ENCODE data around the gene DLGAP3.

Gene DLGAP3

DNA sequence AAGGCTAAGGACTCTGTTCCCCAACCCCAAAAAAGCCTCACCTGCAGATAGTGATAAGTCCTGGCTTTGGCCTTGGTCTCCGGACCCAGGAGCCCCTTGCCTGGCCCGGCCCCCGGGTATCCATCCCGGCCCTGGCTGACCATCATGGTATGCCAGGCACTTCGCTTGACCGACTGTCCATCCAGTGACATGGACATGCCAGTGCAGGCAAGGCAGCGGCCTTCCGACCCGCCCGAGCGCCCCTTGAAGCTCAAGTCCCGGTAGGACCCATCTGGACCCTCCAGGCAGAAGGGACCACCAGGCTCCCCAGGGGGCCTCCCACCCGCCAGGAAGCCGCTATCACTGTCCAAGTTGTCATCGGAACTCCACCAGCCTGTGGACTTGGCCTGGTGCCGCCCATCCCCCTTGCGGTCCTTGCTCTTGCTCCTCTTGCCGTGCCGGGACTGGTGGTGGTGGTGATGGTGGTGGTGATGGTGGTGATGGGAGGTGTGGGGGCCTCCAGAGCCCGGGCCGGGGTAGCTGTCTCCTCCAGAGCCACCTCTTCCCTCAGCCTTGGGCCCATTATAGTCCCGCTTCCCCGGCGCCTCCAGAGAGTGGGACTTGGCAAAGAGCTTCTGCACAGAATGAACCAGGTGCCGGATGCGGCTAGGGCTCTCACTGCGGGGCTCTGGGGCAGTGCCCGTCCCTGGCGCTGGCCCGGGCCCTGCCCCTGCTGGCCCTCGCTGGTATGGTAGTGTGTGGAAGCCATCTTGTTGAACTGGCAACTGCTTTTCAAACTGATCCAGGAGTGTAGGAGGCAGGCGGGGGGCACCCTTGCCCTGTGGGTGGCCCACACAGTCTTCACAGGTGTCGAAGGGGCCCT lies 25.0 kb downstream of the DLGAP3 start:
- no peak for DNase-seq

DNA sequence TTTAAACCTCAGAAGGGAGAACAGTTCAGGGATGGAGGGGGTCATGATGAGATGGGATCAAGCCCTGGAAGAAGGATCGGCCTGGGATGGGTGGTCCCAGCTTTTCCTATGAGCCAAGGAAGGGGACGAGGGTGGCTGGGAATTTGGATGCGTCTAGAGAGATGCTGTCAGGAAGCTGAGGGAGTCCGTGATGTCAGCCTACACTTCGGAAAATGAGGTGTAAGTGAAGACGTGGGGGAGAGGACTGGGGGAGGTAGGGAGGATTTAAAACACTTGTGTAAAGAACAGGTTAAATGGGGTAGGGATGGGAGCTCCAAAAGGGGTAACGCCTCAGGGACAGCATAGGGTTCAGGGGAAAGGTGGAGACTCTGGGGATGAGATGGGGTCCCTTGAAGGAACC lies 27.5 kb downstream of the DLGAP3 start:
- no peak for DNase-seq

DNA sequence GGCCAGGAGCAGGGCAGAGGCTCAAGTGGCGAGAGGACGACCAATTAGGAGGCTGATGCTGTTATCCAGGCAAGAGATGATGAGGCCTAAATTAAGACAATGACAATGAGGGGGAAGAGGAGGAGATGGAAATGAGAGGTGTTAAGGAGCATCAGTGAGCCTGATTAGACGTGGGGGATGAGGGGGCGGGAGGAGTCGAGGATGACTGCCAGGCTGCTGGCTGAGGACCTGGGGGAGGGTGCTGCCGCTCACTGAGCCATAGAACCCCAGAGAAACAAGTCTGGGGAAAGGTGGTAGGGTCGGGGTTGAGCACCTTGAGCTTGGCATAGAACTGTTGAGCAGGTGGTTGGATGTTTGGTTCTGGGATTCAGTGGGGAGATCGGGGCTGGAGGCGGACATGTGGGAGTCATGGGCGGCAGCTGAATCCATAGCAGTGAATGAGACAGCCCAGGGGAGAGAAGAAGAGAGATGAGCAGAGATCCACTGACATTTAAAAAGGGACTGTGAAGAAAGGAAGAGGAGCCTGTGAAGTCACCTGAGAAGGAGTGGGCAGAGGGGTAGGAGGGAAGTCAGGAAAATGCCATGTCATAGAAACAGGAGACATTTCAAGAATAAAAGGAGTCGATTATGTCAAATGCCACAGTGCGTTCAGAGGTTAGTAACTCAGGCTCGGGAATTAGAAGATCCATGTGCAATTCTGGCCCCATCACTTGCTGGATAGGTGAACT lies 28.5 kb downstream of the DLGAP3 start:
- no peak for DNase-seq

DNA sequence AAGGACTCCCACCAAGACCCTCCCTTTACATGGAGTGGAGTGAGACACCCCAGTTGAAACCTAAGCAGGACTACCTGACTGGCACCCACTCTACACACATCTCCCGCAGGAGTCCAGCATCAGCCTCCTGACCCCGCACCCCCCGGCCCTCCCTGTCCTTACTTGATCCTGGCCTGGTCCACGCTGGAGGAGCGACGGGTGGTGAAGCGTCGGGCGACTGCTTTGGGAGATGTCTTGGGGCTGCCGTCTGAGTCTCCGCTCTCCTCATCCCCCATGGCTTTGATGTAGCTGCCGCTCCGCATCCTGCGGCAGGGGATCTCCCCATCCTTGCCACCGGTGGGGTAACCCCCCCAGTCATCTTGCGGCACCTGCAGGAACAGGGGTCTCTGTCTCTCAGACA lies 29.5 kb downstream of the DLGAP3 start:
- DNase-seq = no peak

DNA sequence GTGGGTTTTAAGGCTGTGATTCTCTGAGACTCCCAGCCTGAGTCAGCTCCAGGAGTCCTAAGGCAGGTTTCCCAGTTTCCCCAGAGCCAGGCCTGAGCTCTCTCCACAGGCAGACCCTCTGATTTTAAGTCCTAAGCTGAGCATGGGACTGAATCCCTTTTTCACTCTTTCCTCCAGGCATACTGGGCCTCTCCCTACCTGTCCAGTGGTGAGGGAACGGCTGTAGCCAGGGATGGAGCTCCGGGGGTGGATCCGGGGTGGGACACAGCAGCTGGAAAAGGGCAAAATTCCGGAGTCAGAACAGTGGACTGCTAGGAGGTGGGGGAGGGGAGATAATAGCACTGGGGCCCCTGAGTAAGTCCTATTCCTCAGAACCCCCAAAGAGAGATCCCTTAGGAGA lies 30.0 kb downstream of the DLGAP3 start:
- no peak for DNase-seq

DNA sequence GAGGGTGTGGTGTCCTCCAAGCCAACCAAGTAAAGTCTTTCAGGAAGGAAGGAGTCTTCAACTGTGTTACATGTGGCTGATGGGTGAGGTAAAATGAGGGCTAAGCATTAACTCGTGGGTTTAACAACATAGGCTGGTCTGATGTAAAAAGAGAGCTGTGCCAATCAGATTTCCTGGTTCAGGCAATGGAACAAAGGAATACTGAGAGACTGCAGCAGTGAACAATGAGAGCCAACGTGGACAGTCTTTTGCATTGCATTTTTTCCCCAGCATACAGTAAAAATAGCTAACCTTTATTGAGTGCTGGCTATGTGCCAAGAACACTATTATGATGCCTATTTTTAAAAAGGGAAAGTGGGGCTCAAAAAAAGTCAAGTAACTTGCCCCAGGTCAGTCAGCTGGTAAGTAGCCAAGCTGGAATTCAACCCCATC lies 31.1 kb downstream of the DLGAP3 start:
- no peak for DNase-seq

DNA sequence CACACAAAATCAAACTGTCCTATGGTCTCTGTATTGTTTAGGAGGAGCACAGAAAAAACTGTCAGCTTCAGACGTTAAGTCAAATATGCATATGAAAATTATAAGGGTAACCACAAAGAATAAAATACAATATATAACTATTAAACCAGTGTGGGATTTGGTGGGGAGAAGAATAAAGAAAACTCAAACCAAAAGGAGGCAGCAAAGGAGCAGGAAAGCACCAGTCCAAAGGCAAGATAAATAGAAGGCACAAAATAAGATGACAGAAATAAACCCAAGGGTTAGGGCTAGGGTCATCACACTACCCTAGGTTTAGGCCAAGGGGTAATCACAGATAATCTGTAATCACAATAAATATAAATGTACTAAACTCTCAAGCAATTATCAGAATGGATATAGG lies 32.8 kb downstream of the DLGAP3 start:
- DNase-seq = no peak

DNA sequence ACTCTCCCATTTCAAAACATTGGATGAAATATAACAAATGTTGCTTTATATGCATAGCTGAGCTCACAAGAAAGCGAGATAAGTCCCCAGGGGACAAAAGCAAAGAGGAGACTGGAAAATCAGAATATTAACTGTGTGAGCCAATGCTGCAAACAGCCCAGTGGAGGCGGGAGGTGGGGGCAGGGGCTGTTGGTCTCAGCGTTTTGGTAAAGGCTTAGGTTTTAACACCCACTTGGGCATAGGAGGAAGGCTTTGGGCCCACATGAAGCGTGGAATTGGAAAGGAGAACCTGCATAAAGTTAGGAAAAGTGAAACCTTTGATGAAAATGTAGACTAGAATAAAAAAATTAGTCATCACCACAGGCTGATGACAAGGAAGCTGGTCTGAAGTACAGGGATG lies 39.7 kb downstream of the DLGAP3 start:
- no peak for DNase-seq

DNA sequence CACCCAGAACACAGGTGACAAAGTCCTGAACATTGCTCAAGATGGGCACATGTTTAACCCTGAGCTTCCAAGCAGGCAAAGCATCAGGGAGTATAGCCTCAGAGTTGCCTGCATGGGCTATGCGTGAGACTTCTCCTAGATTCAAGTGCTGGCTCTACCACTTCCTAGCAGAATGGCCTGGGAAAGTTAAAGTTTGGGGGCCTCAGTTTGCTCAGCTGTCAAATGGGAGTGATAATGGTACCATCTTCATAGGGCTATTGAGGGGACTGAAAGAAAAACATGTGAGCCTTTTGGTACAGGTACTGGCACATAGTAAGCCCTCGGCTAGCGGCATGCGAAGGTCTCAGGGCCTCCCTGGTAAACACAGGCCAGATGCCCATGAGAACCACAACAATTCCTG lies 41.9 kb downstream of the DLGAP3 start:
- DNase-seq = no peak

DNA sequence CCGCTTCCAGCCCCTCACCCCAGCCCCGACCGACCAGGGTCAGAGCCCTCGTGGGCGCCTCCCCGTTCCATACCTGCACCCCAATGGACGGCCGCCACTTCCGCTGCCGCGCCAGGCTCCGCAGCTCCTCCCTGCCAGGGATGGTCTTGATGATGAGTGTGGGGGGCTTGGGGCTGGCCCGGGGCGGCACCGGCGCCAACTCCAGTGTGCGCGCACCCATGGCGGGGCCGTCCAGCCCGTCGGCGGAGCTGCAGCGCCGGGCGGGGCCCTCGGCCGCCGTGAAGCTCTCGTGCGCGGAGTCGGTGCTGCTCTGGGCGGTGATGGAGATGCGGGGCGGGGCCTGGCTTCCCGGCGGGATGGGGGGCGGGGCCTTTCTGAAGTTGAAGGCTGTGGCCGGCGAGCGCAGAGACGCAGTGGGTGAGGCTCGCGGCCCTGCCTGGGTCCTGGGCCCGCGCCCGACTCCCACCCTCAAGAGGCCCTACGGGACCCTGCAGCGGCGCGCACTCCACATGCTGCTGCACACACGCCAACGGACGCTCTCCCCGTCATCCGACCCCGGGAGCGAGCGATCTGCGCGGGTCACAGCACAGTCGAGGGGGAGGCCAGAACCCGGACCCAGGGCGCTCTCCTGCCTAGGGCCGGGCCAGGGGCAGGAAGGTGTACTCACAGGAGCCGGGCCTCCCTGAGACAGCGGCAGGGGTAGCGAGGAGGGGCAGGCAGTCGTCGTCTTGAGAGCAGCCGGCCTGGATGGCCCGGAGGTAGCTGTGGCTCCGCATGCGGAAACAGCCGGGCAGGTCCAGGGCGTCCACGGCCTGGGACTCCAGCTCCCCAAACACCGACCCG lies 43.8 kb downstream of the DLGAP3 start:
- DNase-seq = peak in 2 of 4 experiments; percentile 7 to 24

DNA sequence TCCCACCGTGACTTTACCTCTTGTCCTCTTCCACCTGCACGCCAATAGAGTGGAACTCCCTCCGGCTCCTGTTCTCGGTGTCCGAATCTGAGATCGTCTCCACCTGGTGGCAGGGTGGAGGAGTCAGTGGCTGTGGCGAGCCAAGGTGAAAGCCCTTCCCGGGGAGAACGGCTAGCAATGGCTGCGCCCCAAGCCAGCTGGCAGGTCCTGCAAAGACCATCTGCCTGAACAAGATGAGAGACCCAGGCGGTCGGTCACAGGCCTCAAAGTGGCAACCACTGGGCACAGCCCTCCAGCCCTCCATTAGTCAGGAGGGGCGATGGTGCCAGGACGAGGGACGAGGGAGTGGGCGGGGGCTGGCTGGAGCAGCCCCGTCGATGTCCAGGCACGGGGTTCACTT lies 44.5 kb downstream of the DLGAP3 start:
- no peak for DNase-seq

DNA sequence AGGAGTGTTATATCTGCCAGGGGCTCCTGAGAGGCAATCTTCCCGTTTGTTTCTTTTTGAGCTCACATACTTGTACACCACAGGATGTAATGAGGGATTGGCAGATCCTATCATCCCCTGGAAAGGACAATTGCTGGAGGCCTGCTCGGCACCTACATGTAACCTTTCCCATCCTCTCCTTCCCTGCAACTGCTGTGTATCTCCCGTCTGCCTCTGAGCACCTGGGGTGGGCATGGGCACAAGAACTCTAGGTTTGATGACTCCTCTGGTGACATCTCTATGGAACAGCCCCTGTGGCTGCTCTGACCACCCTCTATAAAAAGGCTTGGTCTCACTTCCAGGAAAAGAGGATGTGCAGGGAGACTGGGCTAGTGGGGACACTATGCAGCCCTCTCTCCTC lies 44.9 kb downstream of the DLGAP3 start:
- DNase-seq = no peak

DNA sequence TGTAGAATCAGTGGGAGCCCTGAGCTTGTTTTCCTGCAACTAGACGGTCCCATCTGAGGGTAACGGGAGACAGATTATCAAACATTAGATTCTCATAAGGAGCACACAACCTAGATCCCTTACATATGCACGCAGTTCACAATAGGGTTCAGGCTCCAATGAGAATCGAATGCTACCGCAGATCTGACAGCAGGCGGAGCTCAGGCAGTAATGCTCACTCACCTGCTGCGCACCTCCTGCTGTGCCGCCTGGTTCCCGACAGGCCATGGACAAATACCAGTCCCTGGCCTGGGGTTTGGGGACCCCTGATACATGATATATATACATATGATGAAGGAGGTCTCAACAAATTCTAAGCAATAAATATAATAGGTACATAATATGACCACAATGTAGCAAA lies 50.2 kb downstream of the DLGAP3 start:
- DNase-seq = no peak

DNA sequence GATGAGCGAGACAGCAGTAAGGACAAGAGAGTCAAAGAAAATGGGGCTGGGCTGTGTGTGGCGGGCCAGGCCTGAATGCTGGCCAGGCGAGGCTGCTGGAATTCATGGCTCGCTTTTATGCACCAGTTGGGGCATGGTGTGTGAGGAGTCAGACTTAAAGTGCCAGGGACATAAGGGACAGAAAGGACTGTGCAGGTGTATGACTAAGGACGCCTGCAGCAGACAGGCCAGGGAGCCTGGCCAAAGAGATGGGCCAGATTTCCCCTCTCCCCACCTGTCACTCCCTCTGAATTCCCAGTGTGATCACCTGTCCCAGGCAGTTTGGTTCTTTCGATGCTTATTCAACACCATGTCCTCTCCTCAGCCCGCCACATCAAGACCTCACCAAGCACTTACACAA lies 53.0 kb downstream of the DLGAP3 start:
- DNase-seq = no peak

DNA sequence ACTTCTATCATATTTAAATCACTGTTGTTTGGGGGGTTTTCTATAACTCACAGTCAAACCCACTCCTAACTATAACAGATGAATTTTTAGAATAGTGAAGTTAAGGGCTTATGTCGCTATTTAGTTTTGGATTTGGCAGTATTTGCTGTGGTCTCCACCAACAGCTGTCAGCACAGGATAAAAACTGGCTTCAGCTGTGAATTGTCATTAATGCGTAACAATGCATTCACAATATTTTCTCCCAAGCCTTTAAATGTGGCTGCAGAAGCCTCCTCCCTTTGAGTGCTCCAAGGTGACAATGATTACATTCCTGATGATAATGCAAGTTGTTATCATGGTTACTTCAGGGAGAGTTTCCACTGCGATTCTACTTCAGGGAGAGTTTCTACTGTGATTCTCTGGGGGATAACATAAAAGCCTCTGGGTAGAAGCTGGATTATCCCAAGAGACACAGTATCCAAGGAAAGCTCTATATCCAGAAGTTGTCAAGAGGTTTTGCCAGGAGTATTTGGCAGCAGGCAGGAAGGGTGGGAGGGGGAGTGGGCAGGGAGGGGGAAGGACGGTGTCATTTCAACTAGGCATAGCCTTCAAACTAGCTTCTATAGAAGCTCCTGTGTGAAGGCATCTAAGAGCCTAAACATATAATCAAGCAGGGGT lies 55.0 kb downstream of the DLGAP3 start:
- DNase-seq = no peak

DNA sequence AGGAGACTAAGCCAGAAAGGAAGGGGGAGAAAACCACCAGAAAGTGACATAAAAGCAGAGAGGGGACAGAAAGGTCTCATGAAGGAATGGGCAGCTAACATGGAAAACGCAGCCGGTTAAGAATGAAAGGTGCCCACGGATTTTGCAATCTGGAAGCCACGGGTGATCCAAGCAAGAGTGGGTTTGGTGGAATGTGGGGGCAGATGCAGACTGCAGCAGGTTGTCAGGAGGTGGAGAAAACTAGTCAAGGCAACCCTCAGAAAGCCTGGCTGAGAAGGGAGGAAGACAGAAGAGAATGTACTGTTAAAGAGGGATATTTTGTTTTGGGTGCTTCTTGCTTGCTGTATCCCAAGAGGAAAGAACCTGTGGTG lies 57.3 kb downstream of the DLGAP3 start:
- DNase-seq = no peak

DNA sequence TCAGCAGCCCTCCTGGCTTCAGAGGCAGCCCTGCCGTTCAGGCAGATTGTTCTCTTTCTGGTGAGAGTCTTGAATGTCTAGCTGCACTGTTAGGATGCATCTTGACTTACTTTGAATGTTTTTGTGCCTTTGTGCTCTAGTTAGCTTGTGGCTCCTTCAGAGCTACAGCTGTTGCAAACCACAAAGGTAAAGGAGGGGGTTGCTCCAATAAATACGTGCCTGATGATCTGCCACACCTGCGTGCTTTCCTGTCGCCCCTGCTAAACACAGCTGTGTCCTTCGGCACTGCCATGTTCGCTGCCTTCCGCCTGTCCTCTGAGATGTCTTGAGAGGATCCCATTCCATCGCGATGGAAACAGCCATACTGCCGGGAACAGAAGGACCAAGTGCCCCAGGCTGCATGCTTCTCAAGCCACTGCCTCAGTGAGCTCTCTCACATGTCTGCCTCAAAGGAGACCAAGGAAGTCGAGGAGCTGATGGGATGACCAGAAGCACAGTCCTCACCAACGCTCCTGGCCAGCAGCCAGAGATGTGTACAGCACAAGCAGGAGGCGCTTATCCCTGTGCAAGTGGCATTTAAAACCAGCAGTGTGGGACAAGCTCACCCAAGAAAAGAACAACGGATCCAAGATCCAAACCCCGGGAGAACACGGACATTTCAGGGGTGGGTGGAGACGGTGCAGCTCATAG lies 57.9 kb downstream of the DLGAP3 start:
- DNase-seq = no peak

DNA sequence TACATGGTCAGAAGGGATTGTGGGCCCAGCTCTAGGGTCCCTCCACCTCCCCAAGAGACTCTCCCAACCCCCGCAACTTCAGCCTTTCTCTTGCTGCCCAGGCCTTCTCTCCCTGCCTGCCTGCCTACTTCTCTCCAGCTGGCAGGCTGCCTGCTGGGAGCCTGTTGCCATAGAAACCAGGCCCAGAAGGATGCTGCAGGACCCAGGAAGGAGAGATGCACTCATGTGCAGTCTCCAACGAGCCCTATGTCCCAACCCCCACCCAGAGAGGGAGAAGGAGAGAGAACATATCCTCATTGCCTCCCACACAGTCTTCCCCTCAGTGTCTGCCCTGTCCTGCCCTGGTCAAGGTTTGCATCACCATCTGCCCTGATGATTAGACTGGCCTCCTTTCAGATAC lies 59.1 kb downstream of the DLGAP3 start:
- DNase-seq = no peak

DNA sequence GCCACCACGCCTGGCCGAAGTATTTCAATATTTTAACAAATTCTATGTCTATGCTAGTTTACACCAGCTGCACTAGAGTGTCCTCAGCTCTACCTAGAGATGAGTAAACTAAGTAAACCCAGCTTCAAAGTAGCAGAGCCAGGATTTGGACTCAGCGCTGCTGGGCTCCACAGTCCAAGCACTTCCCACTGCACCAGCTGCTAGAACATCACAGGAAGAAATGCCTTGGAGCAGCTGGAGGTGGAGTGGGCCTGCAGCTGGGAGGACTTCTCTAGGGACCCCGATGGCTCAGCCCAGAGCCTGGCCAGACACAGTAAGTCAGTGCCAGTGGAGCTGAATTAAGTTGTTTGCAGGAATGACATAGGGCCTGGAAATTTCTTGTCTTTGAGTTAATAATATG lies 59.7 kb downstream of the DLGAP3 start:
- no peak for DNase-seq

DNA sequence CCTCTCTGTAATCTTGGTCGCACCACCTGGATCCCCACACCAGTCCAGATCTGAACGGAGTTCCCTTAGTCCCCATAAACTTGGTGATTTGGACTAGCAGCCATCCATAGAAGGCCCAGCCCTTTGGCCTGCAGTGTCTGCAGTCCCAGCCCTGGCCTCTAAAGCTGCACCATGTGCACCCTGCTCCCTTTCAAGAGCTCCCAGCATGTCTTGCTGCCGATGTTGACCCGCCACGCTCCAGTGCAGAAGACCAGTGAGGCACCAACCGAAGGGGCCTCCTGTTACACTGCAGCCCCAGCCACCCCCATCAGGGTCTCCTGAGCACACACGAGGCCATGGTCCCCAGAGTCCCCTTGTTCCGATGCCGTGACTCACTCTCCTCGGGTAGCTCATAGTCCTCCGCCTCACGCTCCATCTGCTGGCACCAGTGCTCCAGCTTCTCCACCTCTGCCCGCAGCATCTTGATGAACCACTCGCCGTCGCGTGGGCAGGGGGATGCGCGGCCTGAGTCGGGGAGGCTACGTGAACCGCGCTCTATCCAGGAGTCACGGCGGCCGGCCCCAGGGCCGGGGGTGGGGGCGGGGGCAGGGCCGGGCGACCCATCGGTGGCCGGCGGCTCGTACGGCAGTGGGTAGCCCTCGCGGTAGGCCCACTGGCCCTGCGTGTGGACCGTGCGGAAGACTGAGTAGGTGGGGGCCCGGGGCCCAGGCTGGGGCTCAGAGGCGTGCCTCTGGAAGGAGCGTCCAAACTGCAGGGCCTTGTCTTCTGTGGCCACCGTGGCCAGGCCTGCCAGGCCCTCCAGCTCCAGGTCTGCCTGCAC lies 61.0 kb downstream of the DLGAP3 start:
- DNase-seq = no peak

DNA sequence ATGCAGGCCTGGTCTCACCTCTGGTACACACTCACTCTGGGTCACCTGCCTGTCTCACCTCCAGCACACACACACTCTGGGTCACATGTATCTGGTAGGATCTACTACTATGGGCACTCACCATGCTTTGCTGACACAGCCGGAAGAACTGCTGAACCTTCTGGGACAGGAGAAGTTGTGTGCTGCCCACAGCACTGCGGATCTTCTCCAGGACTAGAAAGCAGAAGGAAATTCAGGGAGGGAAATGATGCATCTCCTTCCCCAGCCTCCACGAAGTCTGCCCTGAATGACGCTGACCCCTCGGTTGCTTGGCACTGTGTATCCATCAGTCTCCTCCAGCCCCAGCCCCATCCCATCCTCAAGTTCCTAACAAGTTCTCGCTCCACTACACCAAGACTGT lies 62.0 kb downstream of the DLGAP3 start:
- no peak for DNase-seq

DNA sequence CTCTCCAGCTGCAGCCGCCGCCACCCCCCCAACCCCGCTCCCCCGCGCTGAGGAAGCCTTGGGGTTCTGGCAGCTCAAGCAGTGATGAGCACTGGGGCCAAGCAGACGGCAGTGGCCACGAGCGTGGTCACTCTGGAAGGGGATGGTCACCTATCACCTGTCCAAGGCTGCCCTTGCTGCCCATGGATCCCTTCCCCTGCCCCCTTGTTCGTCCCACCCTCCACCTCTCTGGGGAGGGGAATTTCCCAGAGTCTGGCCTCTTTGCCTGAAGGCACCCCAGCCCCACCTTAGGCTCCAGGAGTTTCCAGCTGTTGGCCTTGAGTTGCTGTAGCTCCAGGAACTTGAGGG lies 62.7 kb downstream of the DLGAP3 start:
- no peak for DNase-seq

Data from activated CD4-positive, CD25-positive, alpha-beta regulatory T cell (primary cell).